Mucosa of rectum (tissue), 2 donors: ENCODE measurements around the gene HIF3A.
"Not testable (repeated sequence)": the region's sequence is repeated elsewhere in the genome, so short reads cannot be mapped to it uniquely, and the experiment has no call there.

Experiments
- H3K27ac ChIP-seq, 2 donors: one replicate each; pipeline ENCODE4 v1.7.0; 2013; ENCODE audit warnings: inconsistent platforms in 2 of 2, low read depth in 2 of 2, low read length in 2 of 2
- H3K27me3 ChIP-seq, 2 donors: one replicate each; pipeline ENCODE4 v1.7.0; 2013; ENCODE audit warnings: low read length in 2 of 2; ENCODE audit not compliant: control insufficient read depth in 2 of 2, insufficient read depth in 2 of 2
- H3K36me3 ChIP-seq, 2 donors: one replicate each; pipeline ENCODE4 v1.7.0; 2013; ENCODE audit warnings: low read length in 2 of 2; ENCODE audit not compliant: control insufficient read depth in 2 of 2, insufficient read depth in 2 of 2
- H3K4me1 ChIP-seq, 2 donors: one replicate each; pipeline ENCODE4 v1.7.0; 2013; ENCODE audit warnings: low read length in 2 of 2, mild to moderate bottlenecking in 1 of 2; ENCODE audit not compliant: control insufficient read depth in 2 of 2, insufficient read depth in 2 of 2
- H3K4me3 ChIP-seq, 2 donors: one replicate each; pipeline ENCODE4 v1.7.0; 2013; ENCODE audit warnings: low read length in 2 of 2
- H3K9ac ChIP-seq, 2 donors: one replicate each; pipeline ENCODE4 v1.7.0; 2013; ENCODE audit warnings: low read length in 2 of 2, low read depth in 1 of 2, mild to moderate bottlenecking in 1 of 2
- H3K9me3 ChIP-seq, 2 donors: one replicate each; pipeline ENCODE4 v1.7.0; 2013; ENCODE audit warnings: low read length in 2 of 2; ENCODE audit not compliant: control insufficient read depth in 2 of 2
- donor health status: healthy.
- donor health status: Normal muscosa, but diverticular disease.

Gene HIF3A

GRCh38 chr19:46303691-46304397 lies 7.0 kb downstream of the HIF3A start:
- Histone ChIP-seq H3K9me3 (no peaks in the 10 kb centered on the region), H3K27ac (peak overlapping the region in 1 of 2 donors; percentile 75), H3K9ac (peak overlapping the region; percentile 32 to 70), H3K27me3 (no peaks in the 10 kb centered on the region), H3K36me3 (no peaks in the 10 kb centered on the region), H3K4me3 (peak overlapping the region; percentile 13 to 47), H3K4me1 (peaks cover 23 to 33% of the 10 kb centered on the region in 2 donors)

- no peak overlapping the region for H3K27ac ChIP-seq
- H3K4me3 ChIP-seq = no peak overlapping the region
- no peaks in the 10 kb centered on the region for H3K9me3 ChIP-seq
- H3K4me1 ChIP-seq = peaks cover 6 to 11% of the 10 kb centered on the region in 2 donors
- no peak overlapping the region for H3K9ac ChIP-seq
- H3K36me3 ChIP-seq = no peaks in the 10 kb centered on the region
- H3K27me3 ChIP-seq = no peaks in the 10 kb centered on the region
Measured at GRCh38 chr19:46306501-46306900, 9.7 kb downstream of the HIF3A start.

DNA sequence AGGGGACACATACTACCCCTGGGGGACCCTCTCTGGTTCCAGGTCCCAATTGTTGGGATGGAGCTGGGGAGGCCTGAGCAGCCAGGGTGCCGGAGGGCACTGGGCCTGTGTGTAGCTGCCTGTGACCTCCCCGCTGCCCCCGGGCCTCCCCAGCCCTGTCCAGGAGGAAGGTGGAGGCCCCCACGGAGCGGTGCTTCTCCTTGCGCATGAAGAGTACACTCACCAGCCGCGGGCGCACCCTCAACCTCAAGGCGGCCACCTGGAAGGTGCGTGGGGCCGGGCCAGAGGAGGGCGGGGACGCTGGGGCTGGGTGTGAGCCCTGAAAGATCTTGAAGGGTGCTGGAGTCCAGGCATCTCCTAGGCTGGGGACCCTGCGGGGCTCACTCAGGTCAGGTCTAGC lies 11.7 kb downstream of the HIF3A start:
- Histone ChIP-seq H3K36me3 (no peaks in the 10 kb centered on the region), H3K4me3 (no peak overlapping the region), H3K27ac (no peak overlapping the region), H3K27me3 (no peaks in the 10 kb centered on the region), H3K4me1 (peaks cover 2 to 4% of the 10 kb centered on the region in 2 donors), H3K9ac (no peak overlapping the region), H3K9me3 (no peaks in the 10 kb centered on the region)

DNA sequence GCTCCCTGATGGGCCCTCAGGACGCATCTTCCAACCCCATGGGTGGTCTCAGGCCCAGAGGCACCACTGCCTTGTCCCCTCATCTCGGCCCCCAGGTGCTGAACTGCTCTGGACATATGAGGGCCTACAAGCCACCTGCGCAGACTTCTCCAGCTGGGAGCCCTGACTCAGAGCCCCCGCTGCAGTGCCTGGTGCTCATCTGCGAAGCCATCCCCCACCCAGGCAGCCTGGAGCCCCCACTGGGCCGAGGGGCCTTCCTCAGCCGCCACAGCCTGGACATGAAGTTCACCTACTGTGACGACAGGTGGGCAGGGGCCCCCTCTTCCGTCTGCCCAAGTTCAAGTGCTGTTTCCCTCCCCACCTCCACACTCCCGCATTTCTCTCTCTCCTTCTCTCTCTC lies 12.2 kb downstream of the HIF3A start:
- H3K9me3 ChIP-seq = no peaks in the 10 kb centered on the region
- peaks cover 0 to 3% of the 10 kb centered on the region in 2 donors for H3K4me1 ChIP-seq
- no peaks in the 10 kb centered on the region for H3K36me3 ChIP-seq
- no peak overlapping the region for H3K4me3 ChIP-seq
- no peaks in the 10 kb centered on the region for H3K27me3 ChIP-seq
- no peak overlapping the region for H3K27ac ChIP-seq
- H3K9ac ChIP-seq = no peak overlapping the region

DNA sequence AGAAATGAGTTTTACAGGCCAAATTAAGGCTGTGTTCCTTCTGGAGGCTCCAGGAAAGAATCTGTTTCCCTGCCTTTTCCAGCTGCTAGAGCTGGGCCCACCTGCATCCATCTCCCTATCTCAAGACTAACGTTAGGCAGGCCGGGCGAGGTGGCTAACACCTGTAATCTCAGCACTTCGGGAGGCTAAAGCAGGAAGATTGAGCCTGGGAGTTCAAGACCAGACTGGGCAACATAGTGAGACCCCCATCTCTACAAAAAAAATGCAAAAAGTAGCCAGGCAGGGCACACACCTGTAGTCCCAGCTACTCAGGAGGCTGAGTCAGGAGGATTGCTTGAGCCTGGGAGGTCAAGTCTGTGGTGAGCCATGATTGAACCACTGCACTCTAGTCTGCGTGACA lies 14.6 kb downstream of the HIF3A start:
- H3K4me3 ChIP-seq = no peak overlapping the region
- H3K27me3 ChIP-seq = no peaks in the 10 kb centered on the region
- H3K36me3 ChIP-seq = no peaks in the 10 kb centered on the region
- H3K9ac ChIP-seq = no peak overlapping the region
- no peaks in the 10 kb centered on the region for H3K9me3 ChIP-seq
- H3K4me1 ChIP-seq = peaks cover 0 to 3% of the 10 kb centered on the region in 2 donors
- H3K27ac ChIP-seq = no peak overlapping the region

DNA sequence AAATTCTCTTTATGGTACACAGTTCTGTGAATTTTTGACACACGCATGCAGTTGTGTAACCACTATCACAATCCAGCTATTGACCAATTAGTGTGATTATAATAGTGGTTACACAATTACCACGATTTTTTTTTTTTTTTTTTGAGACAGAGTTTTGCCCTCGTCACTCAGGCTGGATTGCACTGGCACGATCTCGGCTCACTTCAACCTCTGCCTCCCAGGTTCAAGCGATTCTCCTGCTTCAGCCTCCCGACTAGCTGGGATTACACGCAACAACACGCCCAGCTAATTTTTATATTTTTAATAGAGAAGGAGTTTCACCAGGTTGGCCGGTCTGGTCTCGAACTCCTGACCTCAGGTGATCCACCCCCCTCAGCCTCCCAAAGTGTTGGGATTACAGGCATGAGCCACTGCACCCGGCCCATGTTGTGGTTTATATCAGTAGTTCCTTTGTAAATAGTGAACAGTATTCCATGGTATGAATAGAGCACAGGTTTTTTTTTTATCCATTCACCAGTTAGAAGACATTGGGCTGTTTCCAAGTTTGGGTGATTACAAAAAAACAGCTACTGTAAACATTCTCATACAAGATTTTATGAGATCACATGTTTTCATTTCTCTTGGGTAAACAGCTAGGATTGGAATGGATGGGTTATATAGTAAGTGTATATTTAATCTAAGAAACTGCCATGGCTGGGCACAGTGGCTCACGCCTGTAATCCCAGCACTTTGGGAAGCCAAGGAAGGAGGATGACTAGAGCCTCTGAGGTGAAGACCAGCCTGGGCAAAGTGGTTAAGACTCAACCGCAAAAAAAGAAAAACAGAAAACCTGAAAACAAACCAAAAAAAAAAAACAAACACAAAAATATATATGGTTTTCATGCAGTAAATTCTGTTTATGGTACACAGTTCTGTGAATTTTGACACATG lies 17.0 kb downstream of the HIF3A start:
- H3K4me3 ChIP-seq, H3K27me3 ChIP-seq, H3K9me3 ChIP-seq, H3K9ac ChIP-seq, H3K36me3 ChIP-seq, H3K4me1 ChIP-seq, H3K27ac ChIP-seq: not testable (repeated sequence)

DNA sequence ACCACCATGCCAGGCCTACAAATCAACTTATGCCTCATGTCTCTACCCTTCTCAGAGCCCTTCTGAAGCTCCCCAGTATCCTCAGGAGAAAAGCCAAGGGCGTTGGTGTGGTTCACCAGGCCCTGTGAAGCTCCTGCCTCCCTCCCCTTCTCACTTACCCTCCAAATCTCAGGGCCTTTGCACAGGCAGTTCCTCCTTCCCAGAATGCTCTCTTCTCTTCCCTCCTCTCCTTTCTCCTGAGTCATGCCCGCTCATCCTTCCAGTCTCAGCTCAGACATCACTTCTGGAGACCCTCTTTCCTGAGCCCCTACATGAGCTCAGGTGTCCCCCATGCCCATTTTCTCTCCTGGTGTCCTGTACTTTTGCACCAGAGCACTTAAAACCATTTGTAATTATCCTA lies 20.5 kb downstream of the HIF3A start:
- Histone ChIP-seq H3K4me3 (no peak overlapping the region), H3K9me3 (no peaks in the 10 kb centered on the region), H3K9ac (no peak overlapping the region), H3K4me1 (no peaks in the 10 kb centered on the region), H3K27ac (no peak overlapping the region), H3K27me3 (no peaks in the 10 kb centered on the region), H3K36me3 (no peaks in the 10 kb centered on the region)

GRCh38 chr19:46319613-46320012 lies 22.8 kb downstream of the HIF3A start:
- Histone ChIP-seq H3K36me3 (no peaks in the 10 kb centered on the region), H3K4me3 (no peak overlapping the region), H3K9ac (no peak overlapping the region), H3K9me3 (no peaks in the 10 kb centered on the region), H3K27ac (no peak overlapping the region), H3K27me3 (no peaks in the 10 kb centered on the region), H3K4me1 (no peaks in the 10 kb centered on the region)

GRCh38 chr19:46320559-46320958 lies 23.7 kb downstream of the HIF3A start:
- no peaks in the 10 kb centered on the region for H3K27me3 ChIP-seq
- H3K4me1 ChIP-seq = no peaks in the 10 kb centered on the region
- no peak overlapping the region for H3K4me3 ChIP-seq
- H3K9ac ChIP-seq = no peak overlapping the region
- H3K9me3 ChIP-seq = no peaks in the 10 kb centered on the region
- no peak overlapping the region for H3K27ac ChIP-seq
- no peaks in the 10 kb centered on the region for H3K36me3 ChIP-seq

- H3K36me3 ChIP-seq = peaks cover 3% of the 10 kb centered on the region in 2 donors
- H3K4me3 ChIP-seq = no peak overlapping the region
Measured at GRCh38 chr19:46321653-46322052, 24.8 kb downstream of the HIF3A start.

More at GRCh38 chr19:46321653-46322052, 24.8 kb downstream of the HIF3A start:
- H3K4me1 ChIP-seq = no peaks in the 10 kb centered on the region
- no peak overlapping the region for H3K9ac ChIP-seq
- peaks cover 5% of the 10 kb centered on the region in 2 donors for H3K9me3 ChIP-seq
- no peaks in the 10 kb centered on the region for H3K27me3 ChIP-seq
- H3K27ac ChIP-seq = no peak overlapping the region
